Neural progenitor cell (in vitro differentiated cells): ENCODE measurements around the gene NUAK1.

Experiments
- CTCF ChIP-seq: fragments of 200-600 bp; sonication (generic); IDR thresholded peaks from 2 replicates; pipeline ENCODE4 v1.5.1; 2017; ENCODE audit warnings: antibody characterized with exemption, mild to moderate bottlenecking
- EZH2 ChIP-seq: fragments of 200-600 bp; sonication (generic); IDR thresholded peaks from 2 replicates; pipeline ENCODE4 v1.6.1; 2017; ENCODE audit warnings: antibody characterized with exemption, mild to moderate bottlenecking, moderate library complexity
- EZH2phosphoT487 ChIP-seq: fragments of 200-600 bp; sonication (generic); IDR thresholded peaks from 2 replicates; pipeline ENCODE4 v1.6.1; 2017; ENCODE audit warnings: antibody characterized with exemption

DNA sequence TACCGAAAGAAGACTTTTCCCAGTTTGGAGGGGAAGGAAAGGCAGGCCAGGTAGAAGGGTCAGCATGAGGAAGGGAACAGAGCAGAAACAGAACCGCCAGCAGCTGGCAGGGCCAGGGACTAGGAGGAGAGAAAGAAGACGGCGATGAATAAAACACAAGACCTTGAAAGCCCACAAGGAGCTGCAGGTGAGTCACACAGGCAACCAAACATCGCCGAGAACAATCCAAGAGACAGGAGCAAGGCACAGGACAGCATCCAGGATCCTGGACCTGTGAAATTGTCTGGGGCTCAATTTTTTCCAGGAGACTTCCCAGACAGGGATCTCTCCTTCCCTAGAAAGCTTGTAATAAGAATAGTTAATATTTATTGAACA lies 47.3 kb downstream of the NUAK1 start:
- TF ChIP-seq CTCF (no peak), EZH2 (no peak), EZH2phosphoT487 (no peak)
